ENCODE measurements around the gene VPS39.

GRCh38 chr15:42159381-42160015, 48.6 kb downstream of the VPS39 start:
- TF ChIP-seq, protein P1, sequence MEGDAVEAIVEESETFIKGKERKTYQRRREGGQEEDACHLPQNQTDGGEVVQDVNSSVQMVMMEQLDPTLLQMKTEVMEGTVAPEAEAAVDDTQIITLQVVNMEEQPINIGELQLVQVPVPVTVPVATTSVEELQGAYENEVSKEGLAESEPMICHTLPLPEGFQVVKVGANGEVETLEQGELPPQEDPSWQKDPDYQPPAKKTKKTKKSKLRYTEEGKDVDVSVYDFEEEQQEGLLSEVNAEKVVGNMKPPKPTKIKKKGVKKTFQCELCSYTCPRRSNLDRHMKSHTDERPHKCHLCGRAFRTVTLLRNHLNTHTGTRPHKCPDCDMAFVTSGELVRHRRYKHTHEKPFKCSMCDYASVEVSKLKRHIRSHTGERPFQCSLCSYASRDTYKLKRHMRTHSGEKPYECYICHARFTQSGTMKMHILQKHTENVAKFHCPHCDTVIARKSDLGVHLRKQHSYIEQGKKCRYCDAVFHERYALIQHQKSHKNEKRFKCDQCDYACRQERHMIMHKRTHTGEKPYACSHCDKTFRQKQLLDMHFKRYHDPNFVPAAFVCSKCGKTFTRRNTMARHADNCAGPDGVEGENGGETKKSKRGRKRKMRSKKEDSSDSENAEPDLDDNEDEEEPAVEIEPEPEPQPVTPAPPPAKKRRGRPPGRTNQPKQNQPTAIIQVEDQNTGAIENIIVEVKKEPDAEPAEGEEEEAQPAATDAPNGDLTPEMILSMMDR (IDR thresholded peaks at IDR 0.05; ENCODE audit: insufficient read depth, low read length): no peak
- no peak for TF ChIP-seq SPI1 (IDR thresholded peaks at IDR 0.05; ENCODE audit: borderline replicate concordance, low read depth)

Measured in HL-60 (cell line).